HG03103 (cell line): ENCODE results near the gene ITGA2.

Source experiments
- ATAC-seq: cut with Tn5 transposase; IDR thresholded peaks from one replicate; pipeline ENCODE4 v1.9.1; 2021; ENCODE audit warnings: low read depth; ENCODE audit not compliant: unreplicated experiment

ITGA2 gene

DNA sequence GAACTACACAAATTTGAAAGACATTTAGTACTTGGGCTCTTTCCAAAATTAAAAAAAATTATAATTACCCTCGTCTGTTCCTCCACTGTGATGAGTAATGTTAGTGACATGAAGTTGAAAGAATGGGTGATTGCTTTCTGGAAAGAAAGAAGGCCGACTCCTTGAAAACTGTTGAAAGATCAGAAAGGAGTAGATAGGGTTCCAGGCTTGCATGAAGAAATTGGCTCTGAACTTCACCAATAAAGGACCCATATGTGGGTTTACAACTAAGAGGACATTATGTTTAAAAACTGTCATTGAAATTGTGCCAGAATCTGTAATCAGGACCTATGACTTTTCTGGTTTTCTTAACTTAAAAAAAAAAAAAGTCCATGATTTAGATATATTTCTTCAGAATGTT, 141.1 kb downstream of the ITGA2 start:
- no peak for ATAC-seq

DNA sequence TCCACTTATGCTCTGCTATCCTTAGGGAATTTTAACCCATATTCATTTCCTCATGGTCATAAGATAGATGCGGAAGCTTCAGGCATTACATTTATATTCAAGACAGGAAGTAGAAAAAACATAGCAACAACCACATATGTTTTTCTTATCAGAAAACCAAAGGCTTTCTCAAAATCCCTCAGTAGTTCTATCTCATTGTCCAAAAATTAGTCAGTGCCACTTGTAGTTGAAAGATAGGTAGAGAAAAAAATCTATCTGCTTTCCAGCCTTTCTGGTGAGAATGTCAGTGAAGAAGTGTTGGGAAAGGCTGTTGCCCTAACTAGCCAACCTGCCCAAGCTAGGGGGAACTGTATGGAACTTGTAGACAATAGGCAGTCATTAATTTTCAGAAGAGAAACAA, 143.9 kb downstream of the ITGA2 start:
- ATAC-seq: no peak
